Choroid plexus epithelial cell (primary cell): ENCODE data around the gene TPST2.
A peak's percentile ranks its signal among the peaks of the same experiment; 100 is the strongest.

Source experiments
- DNase-seq: peaks from one replicate; pipeline ENCODE4 v3.0.0-alpha.2; 2010; ENCODE audit warnings: low read depth
- H3K4me3 ChIP-seq: 2 replicates; pipeline ENCODE4 v1.5.1; 2011; ENCODE audit warnings: low read depth, mild to moderate bottlenecking, control low read depth, low read length, moderate library complexity
- TF ChIP-seq, protein P1 (sequence below): conservative IDR thresholded peaks from 2 replicates; pipeline ENCODE4 v1.5.1; 2011; ENCODE audit warnings: low read depth, mild to moderate bottlenecking, control low read depth, inconsistent platforms, low read length, moderate library complexity

The TPST2 gene

DNA sequence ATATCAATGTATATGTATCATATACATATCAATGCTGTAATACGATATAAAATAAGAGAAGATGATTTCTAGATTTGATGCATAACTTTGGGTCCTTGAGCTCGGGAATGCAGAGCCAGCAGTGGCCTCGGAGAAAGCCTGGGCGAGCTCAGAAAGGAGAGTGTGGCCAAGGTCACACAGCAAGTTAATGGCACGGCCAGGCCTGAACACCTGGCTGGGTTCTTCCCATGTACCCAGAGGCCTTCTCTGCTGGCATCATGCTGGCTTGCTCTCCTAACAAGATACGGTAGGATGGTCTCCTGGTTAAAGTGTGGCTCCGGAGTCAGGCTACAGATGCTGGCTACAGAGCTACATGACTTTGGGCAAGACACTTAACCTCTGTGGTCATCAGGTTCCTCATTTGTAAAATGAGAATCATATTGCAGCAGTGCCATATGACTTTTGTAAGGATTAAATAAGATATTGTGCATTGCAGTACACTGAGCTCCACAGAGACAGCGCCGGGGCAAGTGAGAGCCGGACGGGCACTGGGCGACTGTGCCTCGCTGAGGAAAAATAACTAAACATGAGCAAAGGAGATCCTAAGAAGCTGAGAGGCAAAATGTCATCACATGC lies 29.9 kb downstream of the TPST2 start:
- DNase-seq = no peak
- TF ChIP-seq, protein P1, sequence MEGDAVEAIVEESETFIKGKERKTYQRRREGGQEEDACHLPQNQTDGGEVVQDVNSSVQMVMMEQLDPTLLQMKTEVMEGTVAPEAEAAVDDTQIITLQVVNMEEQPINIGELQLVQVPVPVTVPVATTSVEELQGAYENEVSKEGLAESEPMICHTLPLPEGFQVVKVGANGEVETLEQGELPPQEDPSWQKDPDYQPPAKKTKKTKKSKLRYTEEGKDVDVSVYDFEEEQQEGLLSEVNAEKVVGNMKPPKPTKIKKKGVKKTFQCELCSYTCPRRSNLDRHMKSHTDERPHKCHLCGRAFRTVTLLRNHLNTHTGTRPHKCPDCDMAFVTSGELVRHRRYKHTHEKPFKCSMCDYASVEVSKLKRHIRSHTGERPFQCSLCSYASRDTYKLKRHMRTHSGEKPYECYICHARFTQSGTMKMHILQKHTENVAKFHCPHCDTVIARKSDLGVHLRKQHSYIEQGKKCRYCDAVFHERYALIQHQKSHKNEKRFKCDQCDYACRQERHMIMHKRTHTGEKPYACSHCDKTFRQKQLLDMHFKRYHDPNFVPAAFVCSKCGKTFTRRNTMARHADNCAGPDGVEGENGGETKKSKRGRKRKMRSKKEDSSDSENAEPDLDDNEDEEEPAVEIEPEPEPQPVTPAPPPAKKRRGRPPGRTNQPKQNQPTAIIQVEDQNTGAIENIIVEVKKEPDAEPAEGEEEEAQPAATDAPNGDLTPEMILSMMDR = no peak
- H3K4me3 ChIP-seq = no peak overlapping the region

DNA sequence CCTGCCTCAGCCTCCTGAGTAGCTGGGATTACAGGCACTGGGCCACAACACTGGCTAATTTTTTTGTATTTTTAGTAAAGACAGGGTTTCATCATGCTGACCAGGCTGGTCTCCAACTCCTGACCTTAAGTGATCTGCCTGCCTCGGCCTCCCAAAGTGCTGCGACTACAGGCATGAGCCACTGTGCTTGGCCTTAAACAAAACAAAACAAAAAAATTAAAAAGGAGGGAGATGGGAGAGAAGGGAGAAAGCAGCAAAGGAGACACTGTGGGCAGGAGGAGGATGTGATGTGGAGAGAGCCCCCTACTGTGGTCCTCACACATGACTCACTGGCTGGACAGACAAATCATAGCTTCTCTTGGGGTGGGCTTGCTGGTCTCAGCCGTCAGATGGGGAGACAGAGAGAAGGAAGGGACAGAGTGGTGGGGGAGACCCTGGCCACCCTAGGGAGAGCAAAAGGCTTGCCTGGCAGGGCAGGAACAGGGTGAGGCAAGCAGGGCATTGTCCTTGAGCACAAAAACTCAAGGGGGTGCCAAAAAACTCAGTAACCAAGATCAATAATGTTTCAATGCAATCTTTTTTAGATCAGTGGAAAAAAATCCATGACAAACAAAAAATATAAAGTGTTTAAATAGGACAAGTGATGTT lies 31.6 kb downstream of the TPST2 start:
- TF ChIP-seq, protein P1 = peak; percentile 26
- DNase-seq = peak; percentile 58
- no peak overlapping the region for H3K4me3 ChIP-seq

DNA sequence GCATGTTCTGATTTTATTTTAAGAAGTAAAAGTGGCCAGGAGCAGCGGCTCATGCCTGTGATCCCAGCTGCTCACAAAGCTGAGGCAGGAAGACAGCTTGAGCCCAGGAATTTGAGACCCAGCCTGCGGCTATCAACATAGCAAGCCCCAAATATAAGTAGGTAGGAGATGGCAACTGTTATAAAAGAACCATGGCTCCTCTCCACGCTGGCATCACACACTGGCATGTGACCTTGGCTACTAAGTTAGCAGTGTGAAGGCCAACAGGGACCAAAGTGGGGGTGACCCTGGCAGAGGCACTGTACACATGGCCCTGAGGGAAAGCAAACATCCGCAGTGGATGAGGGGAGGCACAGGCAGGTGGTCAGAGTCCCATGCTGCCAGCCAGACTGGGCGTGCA lies 33.0 kb downstream of the TPST2 start:
- TF ChIP-seq, protein P1 = no peak
- DNase-seq = no peak
- H3K4me3 ChIP-seq = no peak overlapping the region

DNA sequence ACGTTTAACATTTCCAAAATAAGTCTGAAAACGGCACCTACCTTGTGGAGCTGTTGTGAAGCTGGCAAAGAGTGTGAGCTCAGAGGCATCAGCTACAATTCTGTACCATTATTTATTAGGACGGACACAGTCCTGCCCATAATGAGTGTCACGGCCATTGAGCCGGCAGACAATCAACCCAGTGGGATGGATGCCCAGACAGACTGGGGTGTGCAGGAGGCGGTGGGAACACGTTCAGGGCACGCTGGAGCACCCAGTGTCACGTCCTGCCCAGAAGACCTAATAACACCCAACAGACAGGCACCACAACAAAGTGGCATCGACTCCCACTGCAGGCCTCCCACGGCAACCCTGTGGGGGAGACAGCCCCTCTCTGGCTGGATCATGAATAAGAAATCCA lies 34.5 kb downstream of the TPST2 start:
- H3K4me3 ChIP-seq = no peak overlapping the region
- TF ChIP-seq, protein P1 = no peak
- no peak for DNase-seq

DNA sequence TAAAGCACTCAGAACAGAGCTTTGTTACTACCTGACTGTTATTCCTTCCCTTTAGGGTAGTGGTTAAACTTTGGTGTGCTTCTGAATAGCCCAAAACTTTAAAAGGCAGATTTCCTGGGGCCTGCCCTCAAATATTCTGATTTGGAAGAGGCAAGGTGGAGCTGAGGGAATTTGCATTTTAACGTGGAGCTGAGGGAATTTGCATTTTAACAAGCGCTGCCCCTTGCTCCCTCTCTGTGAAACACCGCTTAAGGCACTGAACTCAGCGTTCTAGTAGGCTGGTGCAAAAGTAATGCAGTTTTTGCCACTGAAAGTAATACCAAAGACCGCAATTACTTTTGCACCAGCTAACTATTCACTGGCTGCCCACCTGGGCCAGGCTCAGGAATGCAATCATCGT lies 35.0 kb downstream of the TPST2 start:
- TF ChIP-seq, protein P1 = no peak
- no peak overlapping the region for H3K4me3 ChIP-seq
- no peak for DNase-seq

DNA sequence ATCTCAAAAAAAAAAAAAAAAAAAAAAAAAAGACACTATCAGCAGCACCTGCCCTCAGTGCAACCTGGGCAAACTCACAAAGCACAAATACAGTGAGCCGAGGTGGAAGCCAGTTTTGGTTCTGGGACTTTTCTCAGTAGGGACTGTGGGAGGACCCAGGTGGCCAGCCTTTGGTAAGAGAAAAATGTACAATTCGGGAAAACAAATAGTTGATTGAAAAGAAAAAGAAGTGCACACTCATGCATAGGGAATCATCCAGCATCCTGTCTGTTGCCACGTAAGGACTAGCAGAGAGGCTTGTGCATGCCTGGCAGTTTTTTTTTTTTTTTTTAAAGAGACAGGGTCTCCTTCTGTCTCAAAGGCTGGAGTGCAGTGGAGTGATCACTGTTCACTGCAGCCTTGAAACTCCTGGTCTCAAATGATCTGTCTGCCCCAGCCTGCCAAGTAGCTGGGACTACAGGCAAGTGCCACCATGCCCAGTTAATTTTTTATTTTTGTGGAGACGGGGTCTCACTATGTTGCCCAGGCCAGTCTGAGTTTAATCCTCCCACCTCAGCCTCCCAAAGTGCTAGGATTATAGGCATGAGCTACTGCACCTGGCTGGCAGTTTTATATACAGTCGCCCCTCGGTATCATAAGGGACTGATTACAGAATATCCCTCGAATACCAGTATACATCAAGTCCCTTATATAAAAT lies 36.7 kb downstream of the TPST2 start:
- TF ChIP-seq, protein P1 = no peak
- DNase-seq = peak; percentile 84
- no peak overlapping the region for H3K4me3 ChIP-seq
